IMR-90 (cell line): ENCODE results near the gene STX19. TPM values are rescaled to one million over a fixed set of nuclear protein-coding genes. Genes with fewer than 3 reads are reported as not detected.
A peak's percentile ranks its signal among the peaks of the same experiment; 100 is the strongest.

ENCODE experiments used
- ATAC-seq: fragments of 200-7000 bp; cut with Tn5 transposase; 2 replicates; pipeline ENCODE4 v1.9.1; 2020; ENCODE audit warnings: low read depth, mild to moderate bottlenecking, moderate library complexity
- BruUV-seq: library from RNA; stranded (reverse); fragments of 400-500 nt; replicated peaks from 2 replicates; lab custom pipeline; 2021; lab: Mats Ljungman, UMichigan
- CTCF ChIA-PET: fragments of 300-600 bp; formaldehyde crosslinking; extraction: SDS; loops from one replicate; lab custom pipeline; 2021; ENCODE audit warnings: antibody characterized with exemption; lab: Yijun Ruan, JAX
- POLR2A ChIA-PET: fragments of 300-600 bp; sonication (Branson Sonifier 250); formaldehyde crosslinking; loops from one replicate; lab custom pipeline; 2022; ENCODE audit warnings: antibody characterized with exemption; ENCODE audit not compliant: unreplicated experiment; lab: Charles Lee
- DNase-seq: peaks from one replicate; pipeline ENCODE4 v3.0.0; 2013
- H2AFZ ChIP-seq: replicated peaks from 2 replicates; pipeline ENCODE3; 2013; ENCODE audit warnings: low read length, mild to moderate bottlenecking; ENCODE audit not compliant: poor library complexity
- H2AK5ac ChIP-seq: 2 replicates; pipeline ENCODE4 v1.6.1; 2013; ENCODE audit warnings: low read depth, low read length, inconsistent platforms
- H2AK9ac ChIP-seq: replicated peaks from 2 replicates; pipeline ENCODE3; 2013; ENCODE audit warnings: mild to moderate bottlenecking, low read depth, low read length, moderate library complexity; ENCODE audit not compliant: poor library complexity
- H2BK120ac ChIP-seq: 2 replicates; pipeline ENCODE4 v1.6.1; 2013; ENCODE audit warnings: low read depth, low read length, inconsistent platforms
- H2BK15ac ChIP-seq: 3 replicates; pipeline ENCODE4 v1.6.1; 2013; ENCODE audit warnings: low read depth, low read length, inconsistent platforms
- H2BK20ac ChIP-seq: 2 replicates; pipeline ENCODE4 v1.6.1; 2013; ENCODE audit warnings: low read depth, mild to moderate bottlenecking, inconsistent platforms, low read length, moderate library complexity
- H2BK5ac ChIP-seq: 2 replicates; pipeline ENCODE4 v1.6.1; 2013; ENCODE audit warnings: mild to moderate bottlenecking, low read depth, low read length, inconsistent platforms; ENCODE audit not compliant: poor library complexity, severe bottlenecking
- H3K14ac ChIP-seq: replicated peaks from 2 replicates; pipeline ENCODE4 v1.6.1; 2013; ENCODE audit warnings: low read depth, low read length, inconsistent platforms
- H3K18ac ChIP-seq: 2 replicates; pipeline ENCODE4 v1.6.1; 2013; ENCODE audit warnings: low read depth, low read length, control low read depth
- H3K23ac ChIP-seq: 2 replicates; pipeline ENCODE4 v1.6.1; 2013; ENCODE audit warnings: low read depth, low read length, inconsistent platforms
- H3K27ac ChIP-seq: 2 replicates; pipeline ENCODE4 v1.5.1; 2013; ENCODE audit warnings: mild to moderate bottlenecking, control low read depth, low read length; ENCODE audit not compliant: insufficient read depth
- H3K27me3 ChIP-seq: 2 replicates; pipeline ENCODE4 v1.6.1; 2013; ENCODE audit warnings: low read length; ENCODE audit not compliant: control insufficient read depth, insufficient read depth
- H3K36me3 ChIP-seq: 2 replicates; pipeline ENCODE4 v1.6.1; 2013; ENCODE audit warnings: low read length, mixed read lengths; ENCODE audit not compliant: control insufficient read depth, insufficient read depth
- H3K4ac ChIP-seq: 2 replicates; pipeline ENCODE4 v1.6.1; 2013; ENCODE audit warnings: low read depth, low read length, inconsistent platforms
- H3K4me1 ChIP-seq: 2 replicates; pipeline ENCODE4 v1.6.1; 2013; ENCODE audit warnings: low read length, mixed read lengths; ENCODE audit not compliant: control insufficient read depth, insufficient read depth
- H3K4me2 ChIP-seq: 2 replicates; pipeline ENCODE4 v1.6.1; 2013; ENCODE audit warnings: low read depth, mild to moderate bottlenecking, control low read depth, low read length, moderate library complexity
- H3K4me3 ChIP-seq: 2 replicates; pipeline ENCODE4 v1.5.1; 2013; ENCODE audit warnings: low read depth, mild to moderate bottlenecking, control low read depth, low read length, moderate library complexity; ENCODE audit not compliant: insufficient read depth
- H3K56ac ChIP-seq: 2 replicates; pipeline ENCODE4 v1.6.1; 2013; ENCODE audit warnings: low read length, inconsistent platforms; ENCODE audit not compliant: insufficient read depth; ENCODE audit errors: extremely low read depth
- H3K79me1 ChIP-seq, 2 experiments: 2 replicates each; pipeline ENCODE4 v1.6.1; 2013; ENCODE audit warnings: low read length in 2 of 2, inconsistent platforms in 1 of 2, low read depth in 1 of 2
- H3K9ac ChIP-seq: 2 replicates; pipeline ENCODE4 v1.6.1; 2013; ENCODE audit warnings: low read depth, low read length, control low read depth
- H3K9me1 ChIP-seq: 2 replicates; pipeline ENCODE4 v1.6.1; 2013; ENCODE audit warnings: low read length, inconsistent platforms; ENCODE audit not compliant: insufficient read depth
- H3K9me3 ChIP-seq: 2 replicates; pipeline ENCODE4 v1.6.1; 2013; ENCODE audit warnings: low read length; ENCODE audit not compliant: control insufficient read depth, insufficient read depth
- H4K20me1 ChIP-seq: 2 replicates; pipeline ENCODE4 v1.6.1; 2013; ENCODE audit warnings: low read length, inconsistent platforms; ENCODE audit not compliant: insufficient read depth
- H4K5ac ChIP-seq: 2 replicates; pipeline ENCODE4 v1.6.1; 2013; ENCODE audit warnings: mild to moderate bottlenecking, low read depth, low read length, control low read depth
- H4K8ac ChIP-seq, 2 experiments: 2 replicates each; pipeline ENCODE4 v1.6.1; 2013; ENCODE audit warnings: low read depth in 2 of 2, low read length in 2 of 2, control low read depth in 1 of 2, inconsistent platforms in 1 of 2
- H4K91ac ChIP-seq: 2 replicates; pipeline ENCODE4 v1.6.1; 2013; ENCODE audit warnings: low read depth, low read length, inconsistent platforms; ENCODE audit not compliant: insufficient read depth
- BHLHE40 ChIP-seq: fragments of 150-350 bp; IDR thresholded peaks from 2 replicates; pipeline ENCODE4 v1.6.1; 2016; ENCODE audit warnings: mild to moderate bottlenecking, low read depth, low read length
- CTCF ChIP-seq: conservative IDR thresholded peaks from 2 replicates; pipeline ENCODE4 v1.5.1; 2012; ENCODE audit warnings: mild to moderate bottlenecking, low read depth, low read length, improper control_type of control experiment
- FOS ChIP-seq: fragments of 150-350 bp; IDR thresholded peaks from 2 replicates; pipeline ENCODE4 v1.6.1; 2016; ENCODE audit warnings: low read depth, low read length
- MAFK ChIP-seq: IDR thresholded peaks from 2 replicates; pipeline ENCODE4 v1.6.1; 2012; ENCODE audit warnings: low read depth, low read length, improper control_type of control experiment
- MAZ ChIP-seq: IDR thresholded peaks from 2 replicates; pipeline ENCODE4 v1.6.1; 2012; ENCODE audit warnings: low read depth, mild to moderate bottlenecking, low read length, improper control_type of control experiment, moderate library complexity, borderline replicate concordance
- NFE2L2 ChIP-seq: fragments of 150-350 bp; IDR thresholded peaks from 2 replicates; pipeline ENCODE4 v1.6.1; 2016; ENCODE audit warnings: low read depth, mild to moderate bottlenecking, low read length
- RAD21 ChIP-seq: IDR thresholded peaks from 2 replicates; pipeline ENCODE4 v1.6.1; 2012; ENCODE audit warnings: low read length, improper control_type of control experiment
- SMC3 ChIP-seq: fragments of 150-350 bp; IDR thresholded peaks from 2 replicates; pipeline ENCODE4 v1.6.1; 2016; ENCODE audit warnings: low read depth, mild to moderate bottlenecking, antibody characterized with exemption, low read length, moderate library complexity
- USF2 ChIP-seq: fragments of 150-350 bp; IDR thresholded peaks from 2 replicates; pipeline ENCODE4 v1.6.1; 2017; ENCODE audit warnings: mild to moderate bottlenecking, antibody characterized with exemption, low read length, low read depth
- whole genome bisulfite sequencing, 2 experiments: methylation state at CpG; one replicate each; pipeline versions ENCODE4 v1.1.5 to v1.1.7; 2013; ENCODE audit warnings: missing lambda C conversion rate in 2 of 2; ENCODE audit not compliant: insufficient read length in 1 of 2; ENCODE audit errors: extremely low coverage in 2 of 2; 5-methylcytosine and 5-hydroxymethylcytosine counted together
- dilution Hi-C: fragments of 300-500 bp; cut with HindIII; formaldehyde crosslinking; loops from one replicate; pipeline ENCODE4 v1.14.3; 2018; ENCODE audit warnings: low sequenced_read_pairs; ENCODE audit not compliant: unreplicated experiment
- in situ Hi-C: fragments of 300-500 bp; cut with MboI; formaldehyde crosslinking; loops from 3 replicates; pipeline ENCODE4 v1.14.3; 2019; ENCODE audit warnings: low sequenced_read_pairs, inconsistent platforms, mixed read lengths
- intact Hi-C: fragments of 100-400 bp; cut with micrococcal nuclease; formaldehyde crosslinking; loops from 2 replicates; pipeline ENCODE4 v1.10.0; 2022
- polyA plus RNA-seq, 3 experiments: library from polyadenylated mRNA; depleted of rRNA; stranded (reverse); fragments of >200 nt; gene quantifications; 2 replicates each; pipeline ENCODE4 v1.2.3, GENCODE V29; 2012; ENCODE audit warnings: low replicate concordance in 1 of 3
- total RNA-seq: library from RNA; depleted of rRNA; stranded (reverse); fragments of >200 nt; gene quantifications from 2 replicates; pipeline ENCODE4 v1.2.3, GENCODE V29; 2012

The STX19 gene
- total and polyA plus RNA-seq, 2 of the 4 experiments (the other 2 are of a cell fraction), result not detected

- Histone ChIP-seq H3K36me3 (no peaks in the 10 kb centered on the region), H3K4ac (no peak overlapping the region), H3K4me2 (peak overlapping the region; percentile 76), H3K9me3 (no peaks in the 10 kb centered on the region), H2BK20ac (no peak overlapping the region), H2BK120ac (no peak overlapping the region), H3K27ac (no peak overlapping the region), H4K91ac (no peak overlapping the region), H2BK5ac (peak overlapping the region; percentile 49), H2AK5ac (no peak overlapping the region), H4K8ac (peak overlapping the region in 1 of 2 experiments; percentile 27; a peak in 1 of 4 replicates), H3K18ac (no peak overlapping the region), H3K79me1 (no peaks in the 10 kb centered on the region), H3K9ac (no peak overlapping the region), H2AK9ac (no peak overlapping the region), H3K14ac (no peak overlapping the region), H3K23ac (no peak overlapping the region), H3K4me3 (no peak overlapping the region), H4K5ac (no peak overlapping the region), H3K9me1 (no peaks in the 10 kb centered on the region), H3K56ac (no peak overlapping the region), H3K4me1 (peaks cover 4% of the 10 kb centered on the region; the same call in 1 of the 2 replicates), H4K20me1 (no peaks in the 10 kb centered on the region), H2BK15ac (no peak overlapping the region), H2AFZ (no peak overlapping the region), H3K27me3 (no peaks in the 10 kb centered on the region)
- BruUV-seq, result no TSS peak
- in situ Hi-C loops, result no loop called here
- peak; percentile 90 for ATAC-seq
- TF ChIP-seq USF2, result no peak
- TF ChIP-seq BHLHE40, result no peak
- TF ChIP-seq NFE2L2, result no peak
- TF ChIP-seq MAFK, result no peak
- TF ChIP-seq CTCF, result peak; percentile 85
- TF ChIP-seq MAZ, result no peak
- peak; percentile 81 for TF ChIP-seq RAD21
- no peak for TF ChIP-seq FOS
- TF ChIP-seq SMC3, result peak; percentile 67
- DNase-seq, result peak; percentile 82
- POLR2A ChIA-PET, result no interaction called here
- dilution Hi-C loops, result no loop called here
- intact Hi-C loops, result loop anchor here (1.0 kb wide), 1 partner anchor 65 kb away; no protein-coding TSS in a partner anchor
- WGBS, 2 experiments, result no CpG with 5 or more reads among the region's 4 CpGs
- CTCF ChIA-PET, result interaction anchor here (0.6 to 1.2 kb wide), 11 partner anchors 11 to 676 kb away, joined by 3 to 13 read pairs (median 5); no protein-coding TSS in a partner anchor
Measured at GRCh38 chr3:94004301-94004910, 24.0 kb downstream of the STX19 start.
